Measurements from ENCODE around the gene C10orf90. TPM values are rescaled to one million over a fixed set of nuclear protein-coding genes. Genes with fewer than 3 reads are reported as not detected.

Gene C10orf90
- total and polyA plus RNA-seq, 2 of the 8 experiments (the other 6 are each of a cell fraction or from before 2014, with no cell fraction given) = 0.21 TPM; not detected in 1

- TF ChIP-seq, protein P1, sequence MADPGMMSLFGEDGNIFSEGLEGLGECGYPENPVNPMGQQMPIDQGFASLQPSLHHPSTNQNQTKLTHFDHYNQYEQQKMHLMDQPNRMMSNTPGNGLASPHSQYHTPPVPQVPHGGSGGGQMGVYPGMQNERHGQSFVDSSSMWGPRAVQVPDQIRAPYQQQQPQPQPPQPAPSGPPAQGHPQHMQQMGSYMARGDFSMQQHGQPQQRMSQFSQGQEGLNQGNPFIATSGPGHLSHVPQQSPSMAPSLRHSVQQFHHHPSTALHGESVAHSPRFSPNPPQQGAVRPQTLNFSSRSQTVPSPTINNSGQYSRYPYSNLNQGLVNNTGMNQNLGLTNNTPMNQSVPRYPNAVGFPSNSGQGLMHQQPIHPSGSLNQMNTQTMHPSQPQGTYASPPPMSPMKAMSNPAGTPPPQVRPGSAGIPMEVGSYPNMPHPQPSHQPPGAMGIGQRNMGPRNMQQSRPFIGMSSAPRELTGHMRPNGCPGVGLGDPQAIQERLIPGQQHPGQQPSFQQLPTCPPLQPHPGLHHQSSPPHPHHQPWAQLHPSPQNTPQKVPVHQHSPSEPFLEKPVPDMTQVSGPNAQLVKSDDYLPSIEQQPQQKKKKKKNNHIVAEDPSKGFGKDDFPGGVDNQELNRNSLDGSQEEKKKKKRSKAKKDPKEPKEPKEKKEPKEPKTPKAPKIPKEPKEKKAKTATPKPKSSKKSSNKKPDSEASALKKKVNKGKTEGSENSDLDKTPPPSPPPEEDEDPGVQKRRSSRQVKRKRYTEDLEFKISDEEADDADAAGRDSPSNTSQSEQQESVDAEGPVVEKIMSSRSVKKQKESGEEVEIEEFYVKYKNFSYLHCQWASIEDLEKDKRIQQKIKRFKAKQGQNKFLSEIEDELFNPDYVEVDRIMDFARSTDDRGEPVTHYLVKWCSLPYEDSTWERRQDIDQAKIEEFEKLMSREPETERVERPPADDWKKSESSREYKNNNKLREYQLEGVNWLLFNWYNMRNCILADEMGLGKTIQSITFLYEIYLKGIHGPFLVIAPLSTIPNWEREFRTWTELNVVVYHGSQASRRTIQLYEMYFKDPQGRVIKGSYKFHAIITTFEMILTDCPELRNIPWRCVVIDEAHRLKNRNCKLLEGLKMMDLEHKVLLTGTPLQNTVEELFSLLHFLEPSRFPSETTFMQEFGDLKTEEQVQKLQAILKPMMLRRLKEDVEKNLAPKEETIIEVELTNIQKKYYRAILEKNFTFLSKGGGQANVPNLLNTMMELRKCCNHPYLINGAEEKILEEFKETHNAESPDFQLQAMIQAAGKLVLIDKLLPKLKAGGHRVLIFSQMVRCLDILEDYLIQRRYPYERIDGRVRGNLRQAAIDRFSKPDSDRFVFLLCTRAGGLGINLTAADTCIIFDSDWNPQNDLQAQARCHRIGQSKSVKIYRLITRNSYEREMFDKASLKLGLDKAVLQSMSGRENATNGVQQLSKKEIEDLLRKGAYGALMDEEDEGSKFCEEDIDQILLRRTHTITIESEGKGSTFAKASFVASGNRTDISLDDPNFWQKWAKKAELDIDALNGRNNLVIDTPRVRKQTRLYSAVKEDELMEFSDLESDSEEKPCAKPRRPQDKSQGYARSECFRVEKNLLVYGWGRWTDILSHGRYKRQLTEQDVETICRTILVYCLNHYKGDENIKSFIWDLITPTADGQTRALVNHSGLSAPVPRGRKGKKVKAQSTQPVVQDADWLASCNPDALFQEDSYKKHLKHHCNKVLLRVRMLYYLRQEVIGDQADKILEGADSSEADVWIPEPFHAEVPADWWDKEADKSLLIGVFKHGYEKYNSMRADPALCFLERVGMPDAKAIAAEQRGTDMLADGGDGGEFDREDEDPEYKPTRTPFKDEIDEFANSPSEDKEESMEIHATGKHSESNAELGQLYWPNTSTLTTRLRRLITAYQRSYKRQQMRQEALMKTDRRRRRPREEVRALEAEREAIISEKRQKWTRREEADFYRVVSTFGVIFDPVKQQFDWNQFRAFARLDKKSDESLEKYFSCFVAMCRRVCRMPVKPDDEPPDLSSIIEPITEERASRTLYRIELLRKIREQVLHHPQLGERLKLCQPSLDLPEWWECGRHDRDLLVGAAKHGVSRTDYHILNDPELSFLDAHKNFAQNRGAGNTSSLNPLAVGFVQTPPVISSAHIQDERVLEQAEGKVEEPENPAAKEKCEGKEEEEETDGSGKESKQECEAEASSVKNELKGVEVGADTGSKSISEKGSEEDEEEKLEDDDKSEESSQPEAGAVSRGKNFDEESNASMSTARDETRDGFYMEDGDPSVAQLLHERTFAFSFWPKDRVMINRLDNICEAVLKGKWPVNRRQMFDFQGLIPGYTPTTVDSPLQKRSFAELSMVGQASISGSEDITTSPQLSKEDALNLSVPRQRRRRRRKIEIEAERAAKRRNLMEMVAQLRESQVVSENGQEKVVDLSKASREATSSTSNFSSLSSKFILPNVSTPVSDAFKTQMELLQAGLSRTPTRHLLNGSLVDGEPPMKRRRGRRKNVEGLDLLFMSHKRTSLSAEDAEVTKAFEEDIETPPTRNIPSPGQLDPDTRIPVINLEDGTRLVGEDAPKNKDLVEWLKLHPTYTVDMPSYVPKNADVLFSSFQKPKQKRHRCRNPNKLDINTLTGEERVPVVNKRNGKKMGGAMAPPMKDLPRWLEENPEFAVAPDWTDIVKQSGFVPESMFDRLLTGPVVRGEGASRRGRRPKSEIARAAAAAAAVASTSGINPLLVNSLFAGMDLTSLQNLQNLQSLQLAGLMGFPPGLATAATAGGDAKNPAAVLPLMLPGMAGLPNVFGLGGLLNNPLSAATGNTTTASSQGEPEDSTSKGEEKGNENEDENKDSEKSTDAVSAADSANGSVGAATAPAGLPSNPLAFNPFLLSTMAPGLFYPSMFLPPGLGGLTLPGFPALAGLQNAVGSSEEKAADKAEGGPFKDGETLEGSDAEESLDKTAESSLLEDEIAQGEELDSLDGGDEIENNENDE (IDR thresholded peaks at IDR 0.05; ENCODE audit: insufficient replicate concordance, low read length) = no peak
- TF ChIP-seq EZH2 (IDR thresholded peaks at IDR 0.05; ENCODE audit: low read depth, low read length, severe bottlenecking) (no peak), USF2 (IDR thresholded peaks at IDR 0.05; ENCODE audit: low read length) (no peak)
Measured at GRCh38 chr10:126518218-126519080, 152.0 kb downstream of the C10orf90 start (continued).

All from H1 (cell line).